ENCODE measurements around the gene RSPH6A.

RSPH6A gene

DNA sequence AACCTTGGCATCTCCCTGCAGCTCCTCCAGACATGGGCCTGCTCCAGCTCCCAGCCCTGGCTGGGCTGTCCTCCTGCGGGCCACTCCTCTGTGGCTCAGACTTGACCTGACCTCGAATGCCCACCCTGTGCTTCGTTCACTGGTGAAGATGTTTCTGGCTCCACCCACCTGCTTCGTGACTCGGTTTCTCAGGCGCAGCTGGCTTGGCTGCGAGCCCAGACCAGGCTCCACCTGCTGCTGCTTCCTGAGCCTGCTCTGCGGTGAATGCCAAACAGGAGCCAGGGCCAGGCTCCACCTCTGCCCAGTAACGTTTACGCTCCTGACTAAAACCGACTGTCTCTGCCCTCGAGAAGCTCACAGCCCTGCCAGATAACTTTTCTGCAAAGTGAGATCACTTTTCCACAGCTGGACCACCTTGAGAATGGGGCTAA lies 8.9 kb upstream of the RSPH6A start:
- no peak for ATAC-seq
- TF ChIP-seq ESRRG (CRISPR knock-in tag; IDR thresholded peaks at IDR 0.05) = no peak
- TF ChIP-seq ZC3H10 (CRISPR knock-in tag; IDR thresholded peaks at IDR 0.05) = no peak

- TF ChIP-seq, protein P1, sequence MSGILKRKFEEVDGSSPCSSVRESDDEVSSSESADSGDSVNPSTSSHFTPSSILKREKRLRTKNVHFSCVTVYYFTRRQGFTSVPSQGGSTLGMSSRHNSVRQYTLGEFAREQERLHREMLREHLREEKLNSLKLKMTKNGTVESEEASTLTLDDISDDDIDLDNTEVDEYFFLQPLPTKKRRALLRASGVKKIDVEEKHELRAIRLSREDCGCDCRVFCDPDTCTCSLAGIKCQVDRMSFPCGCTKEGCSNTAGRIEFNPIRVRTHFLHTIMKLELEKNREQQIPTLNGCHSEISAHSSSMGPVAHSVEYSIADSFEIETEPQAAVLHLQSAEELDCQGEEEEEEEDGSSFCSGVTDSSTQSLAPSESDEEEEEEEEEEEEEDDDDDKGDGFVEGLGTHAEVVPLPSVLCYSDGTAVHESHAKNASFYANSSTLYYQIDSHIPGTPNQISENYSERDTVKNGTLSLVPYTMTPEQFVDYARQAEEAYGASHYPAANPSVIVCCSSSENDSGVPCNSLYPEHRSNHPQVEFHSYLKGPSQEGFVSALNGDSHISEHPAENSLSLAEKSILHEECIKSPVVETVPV (CRISPR knock-in tag; IDR thresholded peaks at IDR 0.05) = no peak
- TF ChIP-seq TOX (CRISPR knock-in tag; IDR thresholded peaks at IDR 0.05; ENCODE audit: borderline replicate concordance) (no peak), SNAI2 (CRISPR knock-in tag; IDR thresholded peaks at IDR 0.05) (no peak), ZC3H10 (CRISPR knock-in tag; IDR thresholded peaks at IDR 0.05) (no peak), ZNF70 (CRISPR knock-in tag; IDR thresholded peaks at IDR 0.05) (no peak), ISL1 (CRISPR knock-in tag; IDR thresholded peaks at IDR 0.05) (no peak), CSDC2 (CRISPR knock-in tag; IDR thresholded peaks at IDR 0.05) (no peak), ZFP30 (CRISPR knock-in tag; IDR thresholded peaks at IDR 0.05) (no peak), ESRRG (CRISPR knock-in tag; IDR thresholded peaks at IDR 0.05) (no peak), ARNTL (CRISPR knock-in tag; IDR thresholded peaks at IDR 0.05; ENCODE audit: borderline replicate concordance, low read depth) (no peak), TCF4 (CRISPR knock-in tag; IDR thresholded peaks at IDR 0.05; ENCODE audit: borderline replicate concordance) (no peak), ZNF8 (CRISPR knock-in tag; IDR thresholded peaks at IDR 0.05) (no peak), ZNF565 (CRISPR knock-in tag; conservative IDR thresholded peaks at IDR 0.05; ENCODE audit: low read depth) (no peak), RARB (CRISPR knock-in tag; IDR thresholded peaks at IDR 0.05) (no peak), PPARA (CRISPR knock-in tag; IDR thresholded peaks at IDR 0.05; ENCODE audit: borderline replicate concordance) (no peak), BACH2 (CRISPR knock-in tag; IDR thresholded peaks at IDR 0.05; ENCODE audit: borderline replicate concordance) (no peak)
- TF ChIP-seq, protein P2, sequence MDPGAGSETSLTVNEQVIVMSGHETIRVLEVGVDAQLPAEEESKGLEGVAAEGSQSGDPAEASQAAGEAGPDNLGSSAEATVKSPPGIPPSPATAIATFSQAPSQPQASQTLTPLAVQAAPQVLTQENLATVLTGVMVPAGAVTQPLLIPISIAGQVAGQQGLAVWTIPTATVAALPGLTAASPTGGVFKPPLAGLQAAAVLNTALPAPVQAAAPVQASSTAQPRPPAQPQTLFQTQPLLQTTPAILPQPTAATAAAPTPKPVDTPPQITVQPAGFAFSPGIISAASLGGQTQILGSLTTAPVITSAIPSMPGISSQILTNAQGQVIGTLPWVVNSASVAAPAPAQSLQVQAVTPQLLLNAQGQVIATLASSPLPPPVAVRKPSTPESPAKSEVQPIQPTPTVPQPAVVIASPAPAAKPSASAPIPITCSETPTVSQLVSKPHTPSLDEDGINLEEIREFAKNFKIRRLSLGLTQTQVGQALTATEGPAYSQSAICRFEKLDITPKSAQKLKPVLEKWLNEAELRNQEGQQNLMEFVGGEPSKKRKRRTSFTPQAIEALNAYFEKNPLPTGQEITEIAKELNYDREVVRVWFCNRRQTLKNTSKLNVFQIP (CRISPR knock-in tag; IDR thresholded peaks at IDR 0.05; ENCODE audit: borderline replicate concordance, low read depth) = no peak
- TF ChIP-seq, protein P3, sequence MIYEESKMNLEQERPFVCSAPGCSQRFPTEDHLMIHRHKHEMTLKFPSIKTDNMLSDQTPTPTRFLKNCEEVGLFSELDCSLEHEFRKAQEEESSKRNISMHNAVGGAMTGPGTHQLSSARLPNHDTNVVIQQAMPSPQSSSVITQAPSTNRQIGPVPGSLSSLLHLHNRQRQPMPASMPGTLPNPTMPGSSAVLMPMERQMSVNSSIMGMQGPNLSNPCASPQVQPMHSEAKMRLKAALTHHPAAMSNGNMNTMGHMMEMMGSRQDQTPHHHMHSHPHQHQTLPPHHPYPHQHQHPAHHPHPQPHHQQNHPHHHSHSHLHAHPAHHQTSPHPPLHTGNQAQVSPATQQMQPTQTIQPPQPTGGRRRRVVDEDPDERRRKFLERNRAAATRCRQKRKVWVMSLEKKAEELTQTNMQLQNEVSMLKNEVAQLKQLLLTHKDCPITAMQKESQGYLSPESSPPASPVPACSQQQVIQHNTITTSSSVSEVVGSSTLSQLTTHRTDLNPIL (CRISPR knock-in tag; IDR thresholded peaks at IDR 0.05; ENCODE audit: low read depth) = no peak
- TF ChIP-seq, protein P4, sequence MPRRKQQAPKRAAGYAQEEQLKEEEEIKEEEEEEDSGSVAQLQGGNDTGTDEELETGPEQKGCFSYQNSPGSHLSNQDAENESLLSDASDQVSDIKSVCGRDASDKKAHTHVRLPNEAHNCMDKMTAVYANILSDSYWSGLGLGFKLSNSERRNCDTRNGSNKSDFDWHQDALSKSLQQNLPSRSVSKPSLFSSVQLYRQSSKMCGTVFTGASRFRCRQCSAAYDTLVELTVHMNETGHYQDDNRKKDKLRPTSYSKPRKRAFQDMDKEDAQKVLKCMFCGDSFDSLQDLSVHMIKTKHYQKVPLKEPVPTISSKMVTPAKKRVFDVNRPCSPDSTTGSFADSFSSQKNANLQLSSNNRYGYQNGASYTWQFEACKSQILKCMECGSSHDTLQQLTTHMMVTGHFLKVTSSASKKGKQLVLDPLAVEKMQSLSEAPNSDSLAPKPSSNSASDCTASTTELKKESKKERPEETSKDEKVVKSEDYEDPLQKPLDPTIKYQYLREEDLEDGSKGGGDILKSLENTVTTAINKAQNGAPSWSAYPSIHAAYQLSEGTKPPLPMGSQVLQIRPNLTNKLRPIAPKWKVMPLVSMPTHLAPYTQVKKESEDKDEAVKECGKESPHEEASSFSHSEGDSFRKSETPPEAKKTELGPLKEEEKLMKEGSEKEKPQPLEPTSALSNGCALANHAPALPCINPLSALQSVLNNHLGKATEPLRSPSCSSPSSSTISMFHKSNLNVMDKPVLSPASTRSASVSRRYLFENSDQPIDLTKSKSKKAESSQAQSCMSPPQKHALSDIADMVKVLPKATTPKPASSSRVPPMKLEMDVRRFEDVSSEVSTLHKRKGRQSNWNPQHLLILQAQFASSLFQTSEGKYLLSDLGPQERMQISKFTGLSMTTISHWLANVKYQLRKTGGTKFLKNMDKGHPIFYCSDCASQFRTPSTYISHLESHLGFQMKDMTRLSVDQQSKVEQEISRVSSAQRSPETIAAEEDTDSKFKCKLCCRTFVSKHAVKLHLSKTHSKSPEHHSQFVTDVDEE (CRISPR knock-in tag; IDR thresholded peaks at IDR 0.05) = no peak
- ATAC-seq = no peak
Observed at GRCh38 chr19:45823182-45823581, 8.1 kb upstream of the RSPH6A start.

DNA sequence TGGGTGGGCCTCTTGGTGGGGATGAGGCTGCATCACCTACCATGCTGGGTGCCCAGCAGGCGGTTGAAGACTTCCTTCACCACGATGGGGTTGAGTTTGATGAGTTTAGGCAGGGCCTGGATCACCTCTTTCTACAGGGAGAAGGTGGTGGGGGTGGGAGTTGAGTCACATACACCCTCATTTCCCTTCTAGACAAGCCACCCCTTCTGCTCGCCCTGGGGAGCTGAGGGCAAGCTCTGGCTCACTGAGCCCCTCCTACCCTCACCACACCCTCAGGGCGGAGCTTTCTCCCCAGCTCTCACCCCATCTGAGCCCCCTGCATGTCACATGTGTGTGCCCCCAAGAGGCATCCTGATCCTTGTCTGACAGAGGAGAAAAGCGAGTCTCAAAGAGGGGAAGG lies 7.6 kb upstream of the RSPH6A start:
- no peak for TF ChIP-seq ESRRG (CRISPR knock-in tag; IDR thresholded peaks at IDR 0.05)
- no peak for ATAC-seq

DNA sequence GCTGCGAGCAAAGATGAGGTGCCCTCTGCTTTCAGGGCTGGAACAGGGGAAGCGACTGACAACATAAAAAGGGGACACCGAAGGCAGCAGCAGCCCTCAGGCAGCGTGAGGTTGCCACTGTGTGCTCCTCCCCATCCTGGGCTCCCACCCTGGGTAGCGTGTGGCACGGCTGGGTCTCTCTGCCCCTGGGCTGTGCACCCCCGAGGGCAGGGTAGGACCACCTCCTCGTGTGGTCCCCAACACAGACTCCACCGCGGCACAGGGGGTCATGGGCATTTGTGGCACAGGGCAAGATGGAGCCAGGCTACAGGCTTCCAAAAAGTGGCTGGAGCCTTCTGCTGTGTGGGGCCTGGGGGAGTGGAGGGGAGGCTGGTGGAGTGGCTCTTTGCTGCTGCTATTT lies 6.5 kb upstream of the RSPH6A start:
- no peak for ATAC-seq
- no peak for TF ChIP-seq ESRRG (CRISPR knock-in tag; IDR thresholded peaks at IDR 0.05)
- TF ChIP-seq, protein P4 (CRISPR knock-in tag; IDR thresholded peaks at IDR 0.05) = no peak
- TF ChIP-seq ZFP30 (CRISPR knock-in tag; IDR thresholded peaks at IDR 0.05) = no peak
- no peak for TF ChIP-seq OSR1 (CRISPR knock-in tag; IDR thresholded peaks at IDR 0.05)
- TF ChIP-seq ISL1 (CRISPR knock-in tag; IDR thresholded peaks at IDR 0.05) = no peak
- TF ChIP-seq, protein P1 (CRISPR knock-in tag; IDR thresholded peaks at IDR 0.05) = no peak
- no peak for TF ChIP-seq ZC3H10 (CRISPR knock-in tag; IDR thresholded peaks at IDR 0.05)
- TF ChIP-seq RARB (CRISPR knock-in tag; IDR thresholded peaks at IDR 0.05) = no peak
- TF ChIP-seq, protein P2 (CRISPR knock-in tag; IDR thresholded peaks at IDR 0.05; ENCODE audit: borderline replicate concordance, low read depth) = no peak
- no peak for TF ChIP-seq ZNF565 (CRISPR knock-in tag; conservative IDR thresholded peaks at IDR 0.05; ENCODE audit: low read depth)
- no peak for TF ChIP-seq TCF4 (CRISPR knock-in tag; IDR thresholded peaks at IDR 0.05; ENCODE audit: borderline replicate concordance)
- TF ChIP-seq ZNF70 (CRISPR knock-in tag; IDR thresholded peaks at IDR 0.05) = no peak
- TF ChIP-seq, protein P3 (CRISPR knock-in tag; IDR thresholded peaks at IDR 0.05; ENCODE audit: low read depth) = no peak
